ENCODE data around the gene MAML2. TPM values are rescaled to one million over a fixed set of nuclear protein-coding genes. Genes with fewer than 3 reads are reported as not detected.

The MAML2 gene
- total and polyA plus RNA-seq, 2 of the 8 experiments (the other 6 are each of a cell fraction or from before 2014, with no cell fraction given), result 3.8 to 6.6 TPM

DNA sequence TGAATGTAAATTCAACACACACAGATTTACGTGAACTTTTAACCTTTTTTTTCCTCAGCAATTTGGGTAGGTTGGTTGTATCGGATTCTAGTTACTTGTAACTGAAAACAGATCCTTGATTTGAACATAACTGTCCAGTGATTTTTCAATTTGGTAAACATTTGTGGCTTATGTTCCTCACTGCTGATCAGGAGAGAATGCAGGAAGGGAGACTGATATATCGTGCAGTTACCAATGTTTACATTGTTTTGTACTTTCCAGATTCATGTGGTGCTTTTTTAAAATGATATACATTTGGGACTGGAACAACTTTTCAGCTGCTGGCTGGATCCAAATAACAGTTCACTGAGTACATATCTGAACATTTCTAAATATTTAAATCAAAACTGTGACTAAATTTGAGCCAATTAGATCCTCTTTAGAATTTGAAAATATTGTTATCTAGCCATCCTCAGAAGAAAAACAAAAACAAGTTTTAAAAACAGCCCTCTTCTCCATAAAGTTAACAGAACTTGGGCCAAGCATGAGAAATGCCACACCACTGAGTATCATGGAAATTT lies 334.8 kb downstream of the MAML2 start:
- Histone ChIP-seq H2BK5ac (ENCODE audit: low read depth, low read length) (no peak overlapping the region), H3K23me2 (ENCODE audit: low read depth, low read length) (no peaks in the 10 kb centered on the region; the same call in 1 of the 2 replicates), H3K79me1 (ENCODE audit: low read depth, low read length) (no peaks in the 10 kb centered on the region), H2AFZ (ENCODE audit: low read length) (no peak overlapping the region), H3K27ac (ENCODE audit: low read depth, low read length) (no peak overlapping the region), H3K18ac (ENCODE audit: extremely low read depth, low read length) (no peak overlapping the region), H3K4me3 (ENCODE audit: extremely low read depth in 1 of 4, insufficient read depth in 2 of 4, low read depth in 3 of 4, low read length in 4 of 4) (no peak overlapping the region), H2BK12ac (ENCODE audit: low read depth, low read length) (no peak overlapping the region), H4K91ac (replicated peaks; ENCODE audit: insufficient read length, low read length) (no peak overlapping the region), H3K27me3 (replicated peaks in 1 of 4; ENCODE audit: control insufficient read depth in 3 of 4, extremely low read depth in 1 of 4, insufficient read depth in 3 of 4, low read length in 3 of 4) (no peaks in the 10 kb centered on the region), H3K56ac (replicated peaks; ENCODE audit: insufficient read length, low read depth, low read length) (no peak overlapping the region), H3K14ac (ENCODE audit: insufficient read length) (no peak overlapping the region), H3K23ac (ENCODE audit: insufficient read length) (no peak overlapping the region), H3K9me3 (ENCODE audit: insufficient read depth in 2 of 2, low read depth in 1 of 2, low read length in 1 of 2) (no peaks in the 10 kb centered on the region), H3K4me1 (replicated peaks in 1 of 4; ENCODE audit: control insufficient read depth in 3 of 4, insufficient read depth in 4 of 4, low read length in 3 of 4) (peaks cover 0 to 4% (median 0%) of the 10 kb centered on the region in 4 experiments; a peak in 3 of 7 replicates), H3K4ac (replicated peaks; ENCODE audit: insufficient read length, low read depth, low read length) (no peak overlapping the region), H4K8ac (ENCODE audit: extremely low read depth, insufficient read depth, low read length) (no peak overlapping the region), H3K79me2 (ENCODE audit: control insufficient read depth in 1 of 2, insufficient read depth in 2 of 2, low read length in 2 of 2) (no peaks in the 10 kb centered on the region), H3K36me3 (ENCODE audit: control insufficient read depth in 2 of 4, insufficient read depth in 4 of 4, low read length in 3 of 4) (no peaks in the 10 kb centered on the region; a peak in 1 of 8 replicates), H2BK20ac (ENCODE audit: low read length) (no peak overlapping the region), H2BK15ac (ENCODE audit: low read length) (no peak overlapping the region), H2AK5ac (ENCODE audit: low read depth, low read length) (no peak overlapping the region), H3K9ac (replicated peaks in 1 of 4; ENCODE audit: extremely low read depth in 1 of 4, low read depth in 3 of 4, low read length in 3 of 4) (no peak overlapping the region), H3K4me2 (ENCODE audit: insufficient read depth in 1 of 2, low read depth in 2 of 2, low read length in 2 of 2) (no peak overlapping the region), H2BK120ac (replicated peaks; ENCODE audit: low read depth, low read length) (no peak overlapping the region), H4K5ac (ENCODE audit: insufficient read length, low read depth, low read length) (no peak overlapping the region), H4K20me1 (replicated peaks in 1 of 2; ENCODE audit: control insufficient read depth in 1 of 2, insufficient read depth in 2 of 2, low read length in 2 of 2) (no peaks in the 10 kb centered on the region)
- TF ChIP-seq RNF2 (IDR thresholded peaks at IDR 0.05; ENCODE audit: borderline replicate concordance, low read depth, low read length, missing control alignments, poor library complexity, severe bottlenecking) (no peak), TAF1 (IDR thresholded peaks at IDR 0.05; ENCODE audit: low read depth, low read length) (no peak)
- FAIRE-seq (no peak), DNase-seq (ENCODE audit: low read depth in 1 of 2, low spot score in 2 of 2) (no peak)
- ChIA-PET CTCF (ENCODE audit: partially characterized antibody) (no interaction called here), POLR2A (ENCODE audit: partially characterized antibody) (no interaction called here)
- WGBS, 2 experiments (ENCODE audit: extremely low coverage in 1 of 2, insufficient coverage in 1 of 2, insufficient read length in 1 of 2, insufficient replicate concordance in 2 of 2, low coverage in 1 of 2, low lambda C conversion rate in 2 of 2, missing lambda C conversion rate in 1 of 2), result 90% methylated on average over 3 of the region's 3 CpGs; no CpG with 5 or more reads in 1 of the 2 experiments
